Measurements from ENCODE around the gene TIMP1.

- no peak for TF ChIP-seq CTCF (conservative IDR thresholded peaks at IDR 0.05)
- no peak for TF ChIP-seq EZH2 (IDR thresholded peaks at IDR 0.05; ENCODE audit: low read depth)
Observed at GRCh38 chrX:47629419-47630200, 47.4 kb downstream of the TIMP1 start, which contains the start of gene CFP.

Data from PC-9 (cell line).